ENCODE results near the gene ADIPOQ. TPM values are rescaled to one million over a fixed set of nuclear protein-coding genes. Genes with fewer than 3 reads are reported as not detected.

The ADIPOQ gene
- polyA plus RNA-seq, 1 donor (not counting 4 experiments of a cell fraction or from before 2014, with no cell fraction given), result not detected

DNA sequence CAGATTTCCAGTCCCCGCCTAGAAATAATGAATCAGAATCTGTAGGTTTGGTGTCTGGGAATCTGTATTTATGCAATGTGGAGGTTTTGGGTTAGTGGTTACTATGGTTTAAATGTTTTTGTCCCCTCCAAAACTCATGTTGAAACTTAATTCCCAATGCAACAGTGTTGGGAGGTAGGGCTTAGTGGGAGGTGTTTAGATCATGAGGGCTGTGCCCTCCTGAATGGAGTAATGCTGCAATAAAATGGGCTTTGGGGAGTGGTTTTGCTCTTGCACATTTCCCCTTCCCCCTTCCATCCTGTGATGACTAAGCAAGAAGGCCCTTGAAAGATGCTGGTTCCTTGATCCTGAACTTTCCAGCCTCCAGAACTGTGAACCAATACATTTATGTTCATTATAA lies 27.1 kb upstream of the ADIPOQ start:
- H4K20me1 ChIP-seq (ENCODE audit: control insufficient read depth, extremely low read depth, insufficient read depth, low read length), result no peaks in the 10 kb centered on the region
- H3K9ac ChIP-seq (ENCODE audit: control insufficient read depth, extremely low read depth, insufficient read depth, low read length), result no peak overlapping the region
- H3K4me1 ChIP-seq (ENCODE audit: control insufficient read depth, extremely low read depth, insufficient read depth, low read length), result peaks cover 4% of the 10 kb centered on the region
- no peak overlapping the region for H3K27ac ChIP-seq (ENCODE audit: control insufficient read depth, insufficient read depth, low read length)
- no peak overlapping the region for H3K4me3 ChIP-seq (ENCODE audit: control insufficient read depth in 2 of 3, extremely low read depth in 1 of 3, insufficient read depth in 2 of 3, low read depth in 1 of 3, low read length in 3 of 3)
- FAIRE-seq, result no peak
- no peaks in the 10 kb centered on the region for H3K27me3 ChIP-seq (ENCODE audit: control insufficient read depth, extremely low read depth, insufficient read depth, low read length)
- H3K79me2 ChIP-seq (ENCODE audit: control insufficient read depth, insufficient read depth, low read length), result no peaks in the 10 kb centered on the region
- no peaks in the 10 kb centered on the region for H3K9me1 ChIP-seq (ENCODE audit: control insufficient read depth, extremely low read depth, insufficient read depth, low read length)
- no peak for TF ChIP-seq EZH2 (IDR thresholded peaks at IDR 0.05; ENCODE audit: low read length)
- no peak for TF ChIP-seq CTCF (optimal IDR thresholded peaks at IDR 0.05 in 1 of 3, IDR thresholded peaks at IDR 0.05 in 1 of 3, conservative IDR thresholded peaks at IDR 0.05 in 1 of 3; ENCODE audit: extremely low read depth in 1 of 3, insufficient read depth in 2 of 3, low read length in 3 of 3)
- no peak for DNase-seq (ENCODE audit: low read depth, low spot score)
- dilution Hi-C loops (cut with MboI; ENCODE audit: extremely low pct_ligation_motif_present, low sequenced_read_pairs), result no loop called here
- H3K4me2 ChIP-seq (ENCODE audit: control insufficient read depth, extremely low read depth, insufficient read depth, low read depth, low read length), result no peak overlapping the region
- no peak overlapping the region for H2AFZ ChIP-seq (ENCODE audit: control insufficient read depth, low read length)
- no peaks in the 10 kb centered on the region for H3K9me3 ChIP-seq (ENCODE audit: control insufficient read depth, low read depth, low read length)
- H3K36me3 ChIP-seq (ENCODE audit: control insufficient read depth in 2 of 2, extremely low read depth in 1 of 2, insufficient read depth in 2 of 2, low read length in 2 of 2), result no peaks in the 10 kb centered on the region

GRCh38 chr3:186818516-186818915 lies 24.0 kb upstream of the ADIPOQ start:
- DNase-seq (ENCODE audit: low read depth, low spot score) (no peak), FAIRE-seq (no peak)
- no peaks in the 10 kb centered on the region for H3K79me2 ChIP-seq (ENCODE audit: control insufficient read depth, insufficient read depth, low read length)
- H3K27ac ChIP-seq (ENCODE audit: control insufficient read depth, insufficient read depth, low read length), result no peak overlapping the region
- dilution Hi-C loops (cut with MboI; ENCODE audit: extremely low pct_ligation_motif_present, low sequenced_read_pairs), result no loop called here
- H3K9me3 ChIP-seq (ENCODE audit: control insufficient read depth, low read depth, low read length), result no peaks in the 10 kb centered on the region
- H3K4me3 ChIP-seq (ENCODE audit: control insufficient read depth in 2 of 3, extremely low read depth in 1 of 3, insufficient read depth in 2 of 3, low read depth in 1 of 3, low read length in 3 of 3), result no peak overlapping the region
- H4K20me1 ChIP-seq (ENCODE audit: control insufficient read depth, extremely low read depth, insufficient read depth, low read length), result no peaks in the 10 kb centered on the region
- TF ChIP-seq CTCF (optimal IDR thresholded peaks at IDR 0.05 in 1 of 3, IDR thresholded peaks at IDR 0.05 in 1 of 3, conservative IDR thresholded peaks at IDR 0.05 in 1 of 3; ENCODE audit: extremely low read depth in 1 of 3, insufficient read depth in 2 of 3, low read length in 3 of 3) (no peak), EZH2 (IDR thresholded peaks at IDR 0.05; ENCODE audit: low read length) (no peak)
- H3K9me1 ChIP-seq (ENCODE audit: control insufficient read depth, extremely low read depth, insufficient read depth, low read length), result no peaks in the 10 kb centered on the region
- H3K4me2 ChIP-seq (ENCODE audit: control insufficient read depth, extremely low read depth, insufficient read depth, low read depth, low read length), result no peak overlapping the region
- H3K36me3 ChIP-seq (ENCODE audit: control insufficient read depth in 2 of 2, extremely low read depth in 1 of 2, insufficient read depth in 2 of 2, low read length in 2 of 2), result no peaks in the 10 kb centered on the region
- no peak overlapping the region for H3K9ac ChIP-seq (ENCODE audit: control insufficient read depth, extremely low read depth, insufficient read depth, low read length)
- no peaks in the 10 kb centered on the region for H3K27me3 ChIP-seq (ENCODE audit: control insufficient read depth, extremely low read depth, insufficient read depth, low read length)
- H3K4me1 ChIP-seq (ENCODE audit: control insufficient read depth, extremely low read depth, insufficient read depth, low read length), result peaks cover 4% of the 10 kb centered on the region
- no peak overlapping the region for H2AFZ ChIP-seq (ENCODE audit: control insufficient read depth, low read length)
